Fibroblast of lung (primary cell): ENCODE data around the gene CAPG.

Experiments
- CTCF ChIP-seq, 2 donors: IDR thresholded peaks in 1 of 2; conservative IDR thresholded peaks in 1 of 2; 1 replicate in 1 of 2; 2 replicates in 1 of 2; pipeline ENCODE4 v1.5.1; 2011 to 2012; ENCODE audit warnings: low read length in 2 of 2, control low read depth in 1 of 2, inconsistent platforms in 1 of 2, low read depth in 1 of 2, mild to moderate bottlenecking in 1 of 2
- EZH2 ChIP-seq: IDR thresholded peaks from 2 replicates; pipeline ENCODE4 v1.5.1; 2012; ENCODE audit warnings: low read length, control low read depth, mild to moderate bottlenecking; ENCODE audit errors: missing control alignments

GRCh38 chr2:85414761-85415553 lies 4.8 kb upstream of the CAPG start:
- no peak for TF ChIP-seq CTCF (conservative IDR thresholded peaks at IDR 0.05 in 1 of 2, IDR thresholded peaks at IDR 0.05 in 1 of 2; ENCODE audit: low read depth in 1 of 2, low read length in 2 of 2)
- no peak for TF ChIP-seq EZH2
